Fibroblast of gingiva (primary cell): ENCODE data around the gene ERCC6.

ENCODE experiments used
- DNase-seq: peaks from one replicate; pipeline ENCODE4 v3.0.0-alpha.2; 2011; ENCODE audit warnings: low read depth

ERCC6 gene

DNA sequence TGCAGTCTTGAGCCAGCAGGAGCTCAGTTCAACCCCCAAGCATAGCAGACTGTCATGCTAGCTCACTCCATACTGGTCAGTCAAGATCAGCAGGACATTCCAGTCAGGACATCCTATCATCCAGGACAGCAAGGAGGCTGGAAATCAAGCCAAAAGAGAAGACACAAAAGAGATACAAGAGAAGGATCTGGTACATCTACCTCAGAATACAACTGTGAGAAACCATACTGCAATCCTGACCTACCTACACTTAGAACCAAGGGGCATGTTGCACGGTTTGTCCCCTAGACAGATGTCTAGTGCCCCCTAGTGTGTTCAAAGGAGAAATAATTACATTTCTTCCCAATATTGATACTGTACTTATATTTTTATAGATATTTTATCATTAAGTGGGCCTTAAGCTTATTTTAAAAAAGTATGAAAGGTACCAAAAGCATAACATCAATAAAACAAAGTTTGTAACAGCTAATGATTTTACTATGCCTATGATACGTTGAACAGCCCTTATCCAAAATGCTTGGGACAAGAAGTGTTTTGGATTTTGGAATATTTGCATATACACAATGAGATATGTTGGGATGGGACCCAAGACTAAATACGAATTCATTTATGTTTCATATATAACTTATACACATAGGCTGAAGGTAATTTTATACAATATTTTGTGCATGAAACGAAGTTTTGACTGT lies 26.7 kb downstream of the ERCC6 start:
- DNase-seq = peak; percentile 25

DNA sequence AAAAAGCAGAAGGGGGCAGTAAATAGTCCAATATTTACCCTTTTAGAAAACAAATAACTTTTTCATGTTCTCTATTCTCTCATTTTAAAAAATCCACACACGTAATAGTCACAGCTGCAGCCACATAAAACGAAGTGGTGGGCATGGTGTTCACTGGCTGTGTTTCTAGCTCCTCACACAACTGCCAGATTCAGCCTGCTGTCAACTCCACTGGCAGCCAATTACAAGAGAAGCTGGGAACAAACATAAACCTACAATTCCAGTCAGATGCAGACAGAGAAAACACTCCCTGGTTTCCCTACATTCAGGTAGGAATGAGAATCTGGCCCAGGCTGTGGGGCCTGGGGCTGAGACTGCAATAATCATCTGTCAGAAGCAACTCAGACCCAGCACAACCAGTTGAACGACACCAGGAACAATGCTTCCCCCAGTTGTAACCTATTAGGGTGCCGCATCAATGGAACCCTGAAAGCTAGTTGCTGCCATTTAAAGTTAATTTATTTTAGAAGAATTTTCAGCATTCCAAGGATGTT lies 29.1 kb downstream of the ERCC6 start:
- DNase-seq = no peak

DNA sequence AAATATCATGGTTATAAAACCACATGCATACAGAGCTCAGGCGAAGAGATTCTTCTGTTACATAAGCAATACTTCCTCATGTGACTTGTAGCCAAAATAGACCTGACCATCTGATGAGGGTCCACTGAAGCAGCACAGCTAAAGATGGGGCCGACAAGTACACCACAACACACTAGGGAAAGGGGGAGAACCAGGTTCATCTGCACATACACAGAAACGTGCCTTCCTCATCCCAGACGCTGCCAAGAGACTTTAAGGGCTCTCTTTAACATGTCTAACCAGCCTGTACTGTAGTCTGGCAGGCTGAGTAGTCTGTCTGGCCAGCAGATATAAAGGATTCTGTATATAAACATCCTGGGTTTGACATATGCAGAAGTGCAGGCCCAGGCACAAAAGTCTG lies 30.3 kb downstream of the ERCC6 start:
- DNase-seq = no peak

DNA sequence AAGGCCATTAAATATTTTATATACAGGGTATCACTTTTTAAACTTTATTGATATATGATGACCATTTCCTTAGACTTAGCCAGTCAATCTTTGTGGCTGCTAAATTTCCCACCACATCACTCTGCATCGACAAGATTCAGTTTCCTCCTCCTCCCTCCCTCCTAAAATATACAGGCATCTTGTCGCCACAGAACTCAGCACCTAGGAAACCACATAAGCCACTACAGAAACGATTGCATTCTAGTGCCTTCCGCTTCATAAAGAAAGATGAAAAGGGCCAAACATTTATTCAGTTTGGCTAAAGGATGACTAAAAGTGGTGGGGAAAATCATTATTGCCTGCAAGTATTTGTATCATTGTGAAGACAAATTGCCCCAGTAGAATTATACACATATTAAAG lies 30.7 kb downstream of the ERCC6 start:
- DNase-seq = no peak

DNA sequence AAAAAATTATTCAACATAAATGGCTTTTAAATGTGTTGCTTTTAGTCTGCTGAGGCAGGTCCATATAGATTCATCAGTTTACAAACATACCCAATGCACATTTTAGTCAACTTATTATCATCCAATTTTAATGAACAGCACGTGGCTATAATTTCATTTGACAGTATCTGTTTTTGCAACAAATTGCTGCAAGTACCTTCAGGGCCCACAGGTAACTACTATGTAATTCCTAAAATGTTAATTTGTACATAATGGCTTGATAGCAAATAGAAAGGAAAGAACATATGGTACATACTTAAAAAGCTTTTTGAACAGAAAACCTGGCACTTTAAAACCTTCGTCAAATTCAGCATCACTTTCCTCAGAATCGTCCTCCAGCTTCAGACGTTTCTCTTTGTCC lies 33.3 kb downstream of the ERCC6 start:
- DNase-seq = no peak

DNA sequence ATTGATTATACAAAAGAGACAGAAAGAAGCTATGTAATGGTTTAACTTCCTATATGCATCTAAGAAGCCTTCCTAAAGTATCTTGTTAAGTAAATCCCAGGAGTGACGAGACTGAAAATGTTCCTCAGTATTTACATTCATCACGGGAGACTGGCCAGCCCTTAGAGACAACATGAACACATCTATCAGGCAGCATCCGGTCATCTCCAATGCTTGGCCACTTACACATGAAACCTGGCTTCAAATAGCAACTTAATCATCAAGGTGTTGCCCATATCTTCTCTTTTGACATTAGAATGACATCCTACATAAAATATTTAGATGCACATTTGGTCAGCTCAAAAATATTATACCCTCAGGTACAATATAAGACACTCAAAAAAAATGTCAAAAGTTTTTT lies 33.8 kb downstream of the ERCC6 start:
- no peak for DNase-seq

DNA sequence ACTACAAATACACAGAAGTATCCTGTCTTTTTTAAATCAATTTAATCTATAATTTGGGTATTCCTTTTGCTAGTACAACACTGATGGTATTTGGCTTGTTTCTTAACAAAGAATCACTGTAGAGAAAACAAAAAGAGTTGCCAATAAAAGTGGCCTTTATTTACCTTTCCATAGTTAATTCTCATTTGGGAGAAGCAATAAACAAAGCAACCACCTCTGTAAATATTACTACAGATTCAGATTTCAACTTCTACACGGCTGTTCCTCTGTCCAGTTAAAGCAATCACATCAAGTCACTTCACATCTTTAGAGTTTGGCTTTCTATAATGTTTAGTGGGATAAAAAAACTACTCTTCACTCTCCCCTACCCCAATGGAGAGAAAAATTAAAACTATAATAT lies 34.4 kb downstream of the ERCC6 start:
- DNase-seq = no peak

DNA sequence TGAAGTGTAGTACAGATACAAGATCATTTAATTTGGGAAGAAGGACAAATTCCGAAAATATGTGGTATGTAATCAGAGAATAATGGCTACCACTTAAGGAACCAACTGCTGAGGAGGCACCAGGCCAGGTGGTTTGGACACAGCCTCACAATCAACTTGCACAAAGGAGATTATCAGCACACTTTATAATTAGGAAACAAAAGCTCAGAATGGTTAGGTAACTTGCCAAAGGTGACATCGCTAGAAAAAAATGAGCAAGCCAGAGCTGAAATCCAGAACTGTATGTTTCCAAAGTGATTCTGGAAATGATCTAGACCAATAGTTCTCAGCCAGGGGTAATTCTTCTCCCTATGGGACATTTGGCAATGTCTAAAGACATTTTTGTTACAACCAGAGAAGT lies 36.6 kb downstream of the ERCC6 start:
- DNase-seq = peak; percentile 80

DNA sequence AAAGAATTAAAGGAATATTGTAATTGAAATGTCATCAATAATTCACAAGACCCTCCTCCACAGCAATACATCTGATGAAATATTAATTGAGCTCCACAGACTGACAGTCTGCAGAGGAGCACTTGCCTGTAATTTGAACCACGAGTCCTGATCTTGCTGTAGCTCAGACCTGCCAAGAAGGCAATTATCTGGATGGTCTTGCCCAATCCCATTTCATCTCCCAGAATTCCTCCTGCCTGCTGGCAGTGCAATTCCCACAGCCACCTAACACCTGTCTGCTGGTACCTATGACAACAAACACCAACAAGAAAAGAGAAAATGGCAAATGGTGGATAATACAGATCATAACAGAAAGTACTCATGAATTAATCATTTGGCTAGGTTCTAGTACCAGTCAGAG lies 38.5 kb downstream of the ERCC6 start:
- DNase-seq = peak; percentile 28

DNA sequence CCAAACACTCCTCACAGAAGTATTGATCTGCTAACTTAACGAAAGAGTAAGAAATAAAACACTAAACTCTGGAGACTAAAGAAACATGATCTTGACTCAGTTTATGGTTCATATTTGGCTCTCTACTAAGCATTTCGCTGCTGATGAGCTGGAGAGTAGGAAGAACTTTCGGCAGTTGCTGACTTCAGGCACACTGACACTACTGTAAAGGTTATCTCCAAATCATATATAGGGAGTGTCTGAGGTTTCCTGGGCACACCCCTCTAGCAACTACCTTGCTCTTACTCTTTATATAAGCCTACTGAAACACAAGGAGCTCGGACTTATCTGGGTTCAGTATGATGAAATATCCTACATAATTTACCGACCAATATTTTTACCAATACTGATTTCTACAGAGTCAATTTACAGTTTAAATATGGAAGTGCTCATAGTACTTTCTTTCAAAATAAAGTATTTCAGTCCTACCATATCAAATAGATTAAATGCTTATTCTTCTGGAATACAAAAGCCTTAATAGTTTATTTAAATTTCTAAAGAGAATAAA lies 39.5 kb downstream of the ERCC6 start:
- no peak for DNase-seq

DNA sequence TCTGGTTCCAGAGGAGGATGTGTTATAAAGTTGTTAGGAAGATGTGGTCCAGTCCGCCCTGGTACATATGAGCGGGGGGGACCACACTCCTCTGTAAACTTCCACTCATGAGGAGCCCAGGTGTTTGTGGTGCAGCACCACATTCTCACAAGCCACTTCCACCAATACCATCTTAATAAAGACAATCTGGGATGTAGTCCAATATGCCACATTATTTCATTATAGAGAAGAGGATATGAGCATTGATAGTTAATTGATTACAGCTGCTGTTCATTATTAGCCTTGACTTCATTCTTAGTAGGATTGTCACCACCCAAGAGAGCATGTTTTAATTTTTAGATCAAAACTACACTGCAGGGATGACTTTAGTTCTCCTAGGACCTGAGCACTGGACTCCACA lies 40.5 kb downstream of the ERCC6 start:
- no peak for DNase-seq

DNA sequence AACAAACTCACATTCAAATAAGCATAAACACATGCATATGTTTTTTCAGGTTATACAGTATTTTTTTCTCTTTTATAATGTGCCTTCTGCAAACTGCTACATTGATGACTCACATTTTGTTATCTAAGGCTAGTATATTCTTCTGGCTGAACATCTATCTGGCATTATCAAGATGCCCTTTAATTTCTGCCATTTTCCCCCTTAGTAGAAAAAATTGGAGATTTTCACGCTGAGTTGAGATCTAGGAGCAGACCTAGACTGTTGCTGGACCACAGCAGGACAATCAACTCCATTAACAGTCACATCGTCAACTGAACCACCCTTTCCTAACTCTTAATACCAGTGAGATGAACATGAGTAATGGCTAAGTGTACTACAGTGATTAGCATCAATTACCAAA lies 41.6 kb downstream of the ERCC6 start:
- no peak for DNase-seq

DNA sequence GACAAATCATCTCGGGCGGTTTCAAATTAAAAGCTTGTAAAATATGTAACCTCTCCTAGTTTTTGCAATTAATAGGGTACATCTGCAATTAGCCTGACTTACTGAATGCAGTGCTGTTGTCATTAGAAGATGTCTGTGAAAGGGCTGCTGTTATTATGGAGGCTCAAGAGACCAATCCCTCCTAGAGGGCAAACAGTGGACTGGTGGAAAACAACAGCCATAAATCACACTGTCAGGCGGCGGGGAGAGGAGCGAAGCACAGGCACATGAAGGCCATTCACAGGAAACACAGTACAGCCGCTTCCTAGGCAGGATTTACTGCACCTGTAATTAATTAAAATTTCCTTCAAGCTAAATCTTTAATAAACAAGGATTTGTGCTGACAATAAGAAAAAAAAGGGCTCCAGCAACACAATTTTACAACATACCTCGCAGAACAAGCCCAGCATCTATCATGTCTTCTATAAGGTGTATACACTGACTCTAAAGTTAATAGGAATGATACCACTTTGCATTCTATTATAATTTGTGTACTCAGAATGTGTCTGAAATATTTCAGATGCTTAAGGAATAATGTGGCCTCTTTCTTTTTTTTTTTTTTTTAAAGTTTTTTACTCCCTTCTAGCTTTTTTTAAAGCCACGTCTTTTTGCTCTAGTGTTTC lies 50.7 kb downstream of the ERCC6 start:
- DNase-seq = no peak

DNA sequence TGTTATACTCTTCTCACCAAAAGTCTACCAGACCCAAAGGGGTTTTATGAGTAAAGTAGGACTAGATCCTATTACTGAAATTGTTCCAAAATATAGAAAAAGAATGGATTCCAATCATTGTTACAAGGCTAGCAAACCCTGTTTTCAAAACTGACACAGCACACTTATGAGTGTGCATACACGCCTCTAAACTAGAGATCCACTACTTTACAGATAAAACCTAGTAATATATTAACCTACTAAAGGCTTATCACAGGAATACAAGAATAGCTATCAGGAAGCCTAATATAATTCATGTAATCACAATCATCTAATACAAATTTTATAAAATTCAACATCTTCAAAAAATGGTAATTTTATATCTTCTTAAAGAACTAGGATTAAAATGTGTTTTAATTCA lies 52.2 kb downstream of the ERCC6 start:
- DNase-seq = no peak

DNA sequence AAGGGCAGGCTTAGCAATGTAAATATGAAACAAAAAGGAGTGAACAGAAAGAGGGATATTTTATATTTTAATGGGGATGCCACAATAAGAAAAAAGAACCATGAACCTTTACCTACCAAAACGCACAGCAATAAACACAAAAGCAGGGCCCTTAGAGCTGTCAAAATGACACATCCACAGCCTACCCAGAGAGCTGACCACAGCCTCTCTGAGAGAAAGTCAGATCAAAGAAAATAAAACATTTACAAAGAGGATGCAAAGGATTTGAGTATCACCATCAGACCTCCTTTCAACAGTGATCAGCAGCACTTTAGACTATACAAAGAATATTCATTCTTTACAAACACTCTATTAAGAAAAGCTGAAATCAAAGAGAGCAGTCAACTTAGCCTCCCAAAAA lies 52.9 kb downstream of the ERCC6 start:
- DNase-seq = no peak

DNA sequence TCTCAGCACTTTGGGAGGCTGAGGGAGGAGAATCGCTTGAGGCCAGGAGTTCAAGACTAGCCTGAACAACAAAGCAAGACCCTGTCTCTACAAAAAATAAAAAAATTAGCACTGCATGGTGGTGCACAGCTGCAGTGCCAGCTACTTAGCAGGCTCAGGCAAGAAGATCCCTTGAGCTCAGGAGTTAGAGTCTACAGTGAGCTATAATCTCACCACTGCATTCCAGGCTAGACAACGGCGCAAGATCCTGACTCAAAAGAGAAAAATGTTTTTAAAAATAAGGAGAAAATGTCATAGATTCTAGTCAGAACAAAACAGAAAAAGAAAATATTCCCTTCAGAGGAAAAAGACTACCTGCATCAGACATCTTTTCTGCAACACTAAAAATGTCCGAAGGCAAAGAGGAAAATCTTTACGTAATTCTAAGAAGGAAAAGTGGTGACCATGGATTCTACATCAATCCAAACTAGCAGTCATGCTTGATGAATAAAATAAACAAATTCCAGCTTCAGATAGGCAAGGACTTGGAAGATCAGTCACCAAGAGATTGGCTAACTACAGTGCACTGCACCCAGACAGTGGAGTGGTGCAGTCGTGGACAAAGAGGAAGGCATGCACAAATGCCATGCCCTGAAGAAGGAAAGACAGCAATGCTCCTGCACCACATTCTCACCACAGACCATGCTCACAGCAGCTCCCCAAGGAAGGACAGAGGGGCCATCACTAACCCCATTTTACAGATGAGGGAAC lies 54.3 kb downstream of the ERCC6 start:
- DNase-seq = peak; percentile 10

DNA sequence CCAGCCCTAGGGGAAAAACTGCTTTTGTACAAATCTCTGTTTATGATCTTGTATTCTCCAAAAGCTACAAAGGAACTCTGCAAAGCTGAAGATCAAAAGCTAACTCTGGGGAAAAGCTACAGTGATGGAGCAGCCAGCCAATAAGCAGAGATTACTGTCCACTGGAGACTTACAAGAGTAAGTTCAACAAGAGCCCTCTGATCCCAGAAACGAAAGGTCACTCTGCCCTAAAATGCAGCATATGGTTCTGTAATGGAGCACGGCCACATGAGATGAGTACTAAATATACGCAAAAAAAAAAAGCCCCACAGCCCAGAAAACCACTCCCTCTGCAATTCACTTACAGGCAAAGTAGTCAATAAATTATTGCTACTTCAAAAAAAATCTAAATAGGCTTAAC lies 60.1 kb downstream of the ERCC6 start:
- DNase-seq = no peak

DNA sequence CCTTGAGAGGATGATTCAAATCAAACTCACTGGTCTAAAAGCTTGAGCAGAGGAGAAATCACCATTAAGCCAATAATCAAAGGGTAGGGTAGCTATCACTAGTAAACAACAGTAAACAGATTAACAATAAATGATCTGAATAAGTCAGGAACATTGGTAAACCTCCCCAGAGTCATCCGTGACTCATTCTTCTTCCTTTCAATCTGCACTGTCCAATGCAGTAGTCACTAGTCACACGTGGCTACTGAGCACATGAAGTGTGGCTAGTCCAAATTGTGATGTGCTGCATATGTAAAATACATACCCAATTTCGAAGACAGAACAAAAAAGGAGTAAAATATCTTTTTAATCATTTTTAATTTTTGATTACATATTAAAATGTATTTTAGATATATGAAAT lies 64.0 kb downstream of the ERCC6 start:
- peak; percentile 7 for DNase-seq

DNA sequence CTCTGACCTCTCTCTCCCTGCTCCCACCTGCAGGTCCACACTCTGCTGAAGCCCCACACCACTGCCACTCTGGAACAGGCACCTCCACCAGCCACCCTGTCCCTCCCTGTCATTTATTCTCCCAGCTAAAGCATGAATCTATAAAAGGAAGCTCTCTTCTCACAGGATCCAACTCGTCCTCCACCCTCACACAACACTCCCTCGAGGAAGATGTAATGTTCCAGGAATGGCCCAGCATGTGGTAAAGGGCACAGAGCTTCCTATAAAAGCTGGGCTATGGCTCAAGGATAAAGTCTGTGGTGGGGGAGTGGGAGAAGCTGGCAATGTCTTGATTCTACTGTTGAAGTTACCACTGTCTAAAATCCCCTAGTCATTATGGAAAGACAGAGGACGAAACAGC lies 67.4 kb downstream of the ERCC6 start:
- no peak for DNase-seq

DNA sequence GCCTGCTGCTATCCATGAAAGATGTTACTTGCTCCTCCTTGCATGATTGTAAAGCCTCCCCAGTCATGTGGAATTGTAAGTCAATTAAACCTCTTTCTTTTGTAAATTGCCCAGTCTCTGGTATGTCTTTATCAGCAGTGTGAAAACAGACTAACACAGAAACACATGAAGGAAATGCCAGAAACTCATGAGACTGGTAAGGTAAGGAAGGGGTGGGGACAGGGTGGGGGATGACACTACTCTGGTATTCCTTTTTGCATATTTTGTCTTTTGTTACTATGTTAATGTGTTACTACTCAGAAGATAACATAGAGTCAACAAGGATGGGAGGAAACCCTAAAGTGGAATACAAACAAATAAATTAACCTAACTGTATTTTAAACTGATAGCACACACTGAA lies 73.2 kb downstream of the ERCC6 start:
- DNase-seq = no peak
